Peyer's patch (tissue), 4 donors: Measurements from ENCODE around the gene KLHL30. TPM values are rescaled to one million over a fixed set of nuclear protein-coding genes. Genes with fewer than 3 reads are reported as not detected.

Experiments
- DNase-seq, 3 donors: peaks; one replicate each; pipeline ENCODE4 v3.0.0-alpha.2; 2017 to 2019
- H3K27ac ChIP-seq, 4 donors: fragments of 200-600 bp; sonication (generic); one replicate each; pipeline ENCODE4 v1.5.1; 2016 to 2019
- H3K27me3 ChIP-seq, 2 donors: fragments of 200-600 bp; sonication (generic); one replicate each; pipeline ENCODE4 v1.5.1; 2019
- H3K36me3 ChIP-seq, 3 donors: fragments of 200-600 bp; sonication (generic); one replicate each; pipeline ENCODE4 v1.5.1; 2016 to 2019
- H3K4me1 ChIP-seq, 4 donors: fragments of 200-600 bp; sonication (generic); one replicate each; pipeline ENCODE4 v1.5.1; 2016 to 2019
- H3K4me3 ChIP-seq, 4 donors: fragments of 200-600 bp; sonication (generic); 1 replicate in 3 of 4; 2 replicates in 1 of 4; pipeline ENCODE4 v1.5.1; 2016 to 2019; ENCODE audit warnings: mild to moderate bottlenecking in 1 of 4
- H3K9me3 ChIP-seq, 4 donors: fragments of 200-600 bp; sonication (generic); one replicate each; pipeline ENCODE4 v1.5.1; 2016 to 2019; ENCODE audit warnings: mild to moderate bottlenecking in 1 of 4
- CTCF ChIP-seq, 6 experiments: fragments of 450-650 bp in 4 of 6; fragments of 200-600 bp in 2 of 6; sonication (generic) in 1 of 6; IDR thresholded peaks; one replicate each; pipeline ENCODE4 v1.5.1; 2017 to 2019; ENCODE audit warnings: antibody characterized with exemption in 6 of 6, mild to moderate bottlenecking in 3 of 6, moderate library complexity in 1 of 6
- POLR2A ChIP-seq, 2 donors: fragments of 450-650 bp; IDR thresholded peaks; one replicate each; pipeline ENCODE4 v1.5.1; 2017; ENCODE audit warnings: antibody characterized with exemption in 2 of 2, mild to moderate bottlenecking in 2 of 2, moderate library complexity in 2 of 2
- total RNA-seq, 4 donors: library from RNA; depleted of rRNA; stranded (reverse); fragments of >200 nt; gene quantifications; one replicate each; pipeline ENCODE4 v1.1.0, GENCODE V29; 2016

The KLHL30 gene
- total RNA-seq, 4 donors from 2014 or later: 0.27 to 0.28 TPM; not detected in 2

- Histone ChIP-seq H3K27me3 (no peaks in the 10 kb centered on the region), H3K4me1 (no peaks in the 10 kb centered on the region), H3K4me3 (no peak overlapping the region), H3K9me3 (no peaks in the 10 kb centered on the region), H3K36me3 (no peaks in the 10 kb centered on the region), H3K27ac (no peak overlapping the region)
- no peak for TF ChIP-seq CTCF (IDR thresholded peaks at IDR 0.05)
- no peak for TF ChIP-seq POLR2A (IDR thresholded peaks at IDR 0.05)
- peak in 1 of 3 donors; percentile 33 for DNase-seq
Observed at GRCh38 chr2:238121511-238122286, 16.8 kb upstream of the KLHL30 start.

- no peak overlapping the region for H3K4me3 ChIP-seq
- DNase-seq: peak in 1 of 3 donors; percentile 34
- H3K36me3 ChIP-seq: no peaks in the 10 kb centered on the region
- H3K27me3 ChIP-seq: no peaks in the 10 kb centered on the region
- H3K27ac ChIP-seq: no peak overlapping the region
- no peaks in the 10 kb centered on the region for H3K9me3 ChIP-seq
- H3K4me1 ChIP-seq: no peaks in the 10 kb centered on the region
- TF ChIP-seq CTCF (IDR thresholded peaks at IDR 0.05): no peak
- TF ChIP-seq POLR2A (IDR thresholded peaks at IDR 0.05): no peak
Observed at GRCh38 chr2:238122287-238123217, 15.9 kb upstream of the KLHL30 start.

- no peaks in the 10 kb centered on the region for H3K4me1 ChIP-seq
- DNase-seq: peak in 1 of 3 donors; percentile 34
- no peak overlapping the region for H3K27ac ChIP-seq
- no peak overlapping the region for H3K4me3 ChIP-seq
- no peaks in the 10 kb centered on the region for H3K36me3 ChIP-seq
- no peaks in the 10 kb centered on the region for H3K9me3 ChIP-seq
- H3K27me3 ChIP-seq: no peaks in the 10 kb centered on the region
- TF ChIP-seq CTCF (IDR thresholded peaks at IDR 0.05): no peak
- no peak for TF ChIP-seq POLR2A (IDR thresholded peaks at IDR 0.05)
Observed at GRCh38 chr2:238123218-238123971, 15.1 kb upstream of the KLHL30 start.

GRCh38 chr2:238123991-238124470 is 14.4 kb upstream of the KLHL30 start:
- TF ChIP-seq POLR2A (IDR thresholded peaks at IDR 0.05) (no peak), CTCF (IDR thresholded peaks at IDR 0.05) (no peak)
- Histone ChIP-seq H3K27ac (no peak overlapping the region), H3K36me3 (no peaks in the 10 kb centered on the region), H3K27me3 (no peaks in the 10 kb centered on the region), H3K4me1 (no peaks in the 10 kb centered on the region), H3K9me3 (no peaks in the 10 kb centered on the region), H3K4me3 (no peak overlapping the region)
- peak in 1 of 3 donors; percentile 40 for DNase-seq

GRCh38 chr2:238124488-238125126 is 13.9 kb upstream of the KLHL30 start:
- H3K27me3 ChIP-seq: no peaks in the 10 kb centered on the region
- TF ChIP-seq POLR2A (IDR thresholded peaks at IDR 0.05): no peak
- no peak for TF ChIP-seq CTCF (IDR thresholded peaks at IDR 0.05)
- no peaks in the 10 kb centered on the region for H3K4me1 ChIP-seq
- H3K4me3 ChIP-seq: no peak overlapping the region
- H3K27ac ChIP-seq: no peak overlapping the region
- no peaks in the 10 kb centered on the region for H3K36me3 ChIP-seq
- peak in 1 of 3 donors; percentile 40 for DNase-seq
- H3K9me3 ChIP-seq: no peaks in the 10 kb centered on the region
